Activated CD4-positive, CD25-positive, alpha-beta regulatory T cell treated with anti-CD3 and anti-CD28 coated beads, Interleukin-2, amount 50 U/mL, for 72 hours (primary cell): ENCODE data around the gene DUSP16.

Source experiments
- DNase-seq: peaks from one replicate; pipeline ENCODE4 v3.0.0; 2021

DUSP16 gene

GRCh38 chr12:12465522-12465921 lies 97.1 kb downstream of the DUSP16 start:
- DNase-seq: no peak

- DNase-seq: no peak
Observed at GRCh38 chr12:12461923-12462315, 100.7 kb downstream of the DUSP16 start.

- DNase-seq: no peak
Observed at GRCh38 chr12:12460935-12461922, 101.4 kb downstream of the DUSP16 start.

GRCh38 chr12:12456637-12457036 lies 106.0 kb downstream of the DUSP16 start:
- no peak for DNase-seq

GRCh38 chr12:12454315-12454714 lies 108.3 kb downstream of the DUSP16 start:
- DNase-seq: no peak

GRCh38 chr12:12453635-12454034 lies 109.0 kb downstream of the DUSP16 start:
- DNase-seq: no peak

- DNase-seq: no peak
Observed at GRCh38 chr12:12452326-12452902, 110.2 kb downstream of the DUSP16 start.

GRCh38 chr12:12451098-12451497 lies 111.6 kb downstream of the DUSP16 start:
- no peak for DNase-seq

GRCh38 chr12:12450043-12450471 lies 112.6 kb downstream of the DUSP16 start:
- no peak for DNase-seq

GRCh38 chr12:12449533-12450025 lies 113.1 kb downstream of the DUSP16 start:
- DNase-seq: no peak

GRCh38 chr12:12447837-12448236 lies 114.8 kb downstream of the DUSP16 start:
- DNase-seq: no peak

- no peak for DNase-seq
Observed at GRCh38 chr12:12447236-12447635, 115.4 kb downstream of the DUSP16 start.

GRCh38 chr12:12446786-12447185 lies 115.9 kb downstream of the DUSP16 start:
- DNase-seq: no peak

- DNase-seq: no peak
Observed at GRCh38 chr12:12445882-12446181, 116.8 kb downstream of the DUSP16 start.

- no peak for DNase-seq
Observed at GRCh38 chr12:12445165-12445881, 117.3 kb downstream of the DUSP16 start.

GRCh38 chr12:12443431-12443878 lies 119.2 kb downstream of the DUSP16 start:
- DNase-seq: no peak

GRCh38 chr12:12442548-12443071 lies 120.1 kb downstream of the DUSP16 start:
- DNase-seq: no peak

GRCh38 chr12:12441843-12442461 lies 120.7 kb downstream of the DUSP16 start:
- peak; percentile 48 for DNase-seq

- DNase-seq: no peak
Observed at GRCh38 chr12:12441429-12441807, 121.2 kb downstream of the DUSP16 start.

GRCh38 chr12:12440784-12441428 lies 121.8 kb downstream of the DUSP16 start:
- DNase-seq: no peak

- peak; percentile 54 for DNase-seq
Observed at GRCh38 chr12:12439636-12440035, 123.0 kb downstream of the DUSP16 start.

GRCh38 chr12:12436831-12437345 lies 125.8 kb downstream of the DUSP16 start:
- no peak for DNase-seq
